MM.1S (cell line): ENCODE measurements around the gene AEN.

Experiments used
- DNase-seq: peaks from one replicate; pipeline ENCODE4 v3.0.0-alpha.2; 2015
- H2AFZ ChIP-seq: fragments of 300-600 bp; sonication (generic); 2 replicates; pipeline ENCODE4 v1.6.0; 2016; ENCODE audit warnings: antibody characterized with exemption, low read length
- H3F3A ChIP-seq: fragments of 300-600 bp; sonication (generic); 2 replicates; pipeline ENCODE4 v1.6.1; 2016; ENCODE audit warnings: mild to moderate bottlenecking, antibody characterized with exemption, low read length, moderate library complexity, mixed read lengths; ENCODE audit not compliant: insufficient read depth
- H3K27ac ChIP-seq: fragments of 300-600 bp; sonication (generic); 2 replicates; pipeline ENCODE4 v1.5.1; 2016; ENCODE audit warnings: mild to moderate bottlenecking, low read length
- H3K27me3 ChIP-seq: fragments of 300-600 bp; sonication (generic); replicated peaks from 2 replicates; pipeline ENCODE4 v1.6.0; 2016; ENCODE audit warnings: low read length; ENCODE audit not compliant: insufficient read depth
- H3K36me3 ChIP-seq: fragments of 300-600 bp; sonication (generic); replicated peaks from 2 replicates; pipeline ENCODE4 v1.6.1; 2016; ENCODE audit warnings: mild to moderate bottlenecking, low read length, mixed read lengths; ENCODE audit not compliant: insufficient read depth
- H3K4me1 ChIP-seq: fragments of 300-600 bp; sonication (generic); 2 replicates; pipeline ENCODE4 v1.6.1; 2016; ENCODE audit warnings: low read length, mixed read lengths
- H3K4me2 ChIP-seq: fragments of 300-600 bp; sonication (generic); 2 replicates; pipeline ENCODE4 v1.6.0; 2016; ENCODE audit warnings: low read depth, low read length
- H3K4me3 ChIP-seq: fragments of 300-600 bp; sonication (generic); 2 replicates; pipeline ENCODE4 v1.5.1; 2016; ENCODE audit warnings: low read length, mixed read lengths
- H3K79me2 ChIP-seq: fragments of 300-600 bp; sonication (generic); 2 replicates; pipeline ENCODE4 v1.6.1; 2016; ENCODE audit warnings: mixed run types, low read length, mixed read lengths
- H3K9ac ChIP-seq: fragments of 300-600 bp; sonication (generic); 2 replicates; pipeline ENCODE4 v1.6.1; 2016; ENCODE audit warnings: low read length, mixed read lengths
- H3K9me2 ChIP-seq: fragments of 300-600 bp; sonication (generic); replicated peaks from 2 replicates; pipeline ENCODE4 v1.6.1; 2016; ENCODE audit warnings: mild to moderate bottlenecking, low read length, mixed read lengths; ENCODE audit not compliant: insufficient read depth
- H3K9me3 ChIP-seq: fragments of 300-600 bp; sonication (generic); replicated peaks from 2 replicates; pipeline ENCODE4 v1.6.1; 2016; ENCODE audit warnings: mild to moderate bottlenecking, low read length, mixed read lengths; ENCODE audit not compliant: insufficient read depth
- H4K20me1 ChIP-seq: fragments of 300-600 bp; sonication (generic); 2 replicates; pipeline ENCODE4 v1.6.1; 2016; ENCODE audit warnings: mild to moderate bottlenecking, low read length, moderate library complexity, mixed read lengths; ENCODE audit not compliant: insufficient read depth
- EZH2 ChIP-seq: fragments of 300-600 bp; sonication (generic); optimal IDR thresholded peaks from 2 replicates; pipeline ENCODE3; 2017; ENCODE audit warnings: low read depth, mild to moderate bottlenecking, antibody characterized with exemption, low read length, mixed read lengths
- EZH2phosphoT487 ChIP-seq: fragments of 300-600 bp; sonication (generic); IDR thresholded peaks from 2 replicates; pipeline ENCODE4 v1.6.1; 2018; ENCODE audit warnings: antibody characterized with exemption, low read length
- TF ChIP-seq, protein P1 (sequence below): fragments of 300-600 bp; sonication (generic); IDR thresholded peaks from 2 replicates; pipeline ENCODE4 v1.5.1; 2016; ENCODE audit warnings: antibody characterized with exemption, low read length, mixed read lengths

AEN gene

GRCh38 chr15:88623632-88624031 is 2.5 kb downstream of the AEN start:
- Histone ChIP-seq H3K79me2 (peaks cover 74% of the 10 kb centered on the region), H3K9me2 (no peaks in the 10 kb centered on the region), H3K9me3 (no peaks in the 10 kb centered on the region), H3K36me3 (peaks cover 14% of the 10 kb centered on the region; the same call in 1 of the 2 replicates), H4K20me1 (peaks cover 24% of the 10 kb centered on the region), H3K27me3 (no peaks in the 10 kb centered on the region), H2AFZ (no peak overlapping the region), H3K9ac (peak overlapping the region; percentile 99), H3F3A (peaks cover 49% of the 10 kb centered on the region), H3K4me2 (peak overlapping the region; percentile 99), H3K4me3 (peak overlapping the region; percentile 99), H3K27ac (peak overlapping the region; percentile 73), H3K4me1 (peaks cover 54% of the 10 kb centered on the region)
- no peak for DNase-seq
- TF ChIP-seq, protein P1, sequence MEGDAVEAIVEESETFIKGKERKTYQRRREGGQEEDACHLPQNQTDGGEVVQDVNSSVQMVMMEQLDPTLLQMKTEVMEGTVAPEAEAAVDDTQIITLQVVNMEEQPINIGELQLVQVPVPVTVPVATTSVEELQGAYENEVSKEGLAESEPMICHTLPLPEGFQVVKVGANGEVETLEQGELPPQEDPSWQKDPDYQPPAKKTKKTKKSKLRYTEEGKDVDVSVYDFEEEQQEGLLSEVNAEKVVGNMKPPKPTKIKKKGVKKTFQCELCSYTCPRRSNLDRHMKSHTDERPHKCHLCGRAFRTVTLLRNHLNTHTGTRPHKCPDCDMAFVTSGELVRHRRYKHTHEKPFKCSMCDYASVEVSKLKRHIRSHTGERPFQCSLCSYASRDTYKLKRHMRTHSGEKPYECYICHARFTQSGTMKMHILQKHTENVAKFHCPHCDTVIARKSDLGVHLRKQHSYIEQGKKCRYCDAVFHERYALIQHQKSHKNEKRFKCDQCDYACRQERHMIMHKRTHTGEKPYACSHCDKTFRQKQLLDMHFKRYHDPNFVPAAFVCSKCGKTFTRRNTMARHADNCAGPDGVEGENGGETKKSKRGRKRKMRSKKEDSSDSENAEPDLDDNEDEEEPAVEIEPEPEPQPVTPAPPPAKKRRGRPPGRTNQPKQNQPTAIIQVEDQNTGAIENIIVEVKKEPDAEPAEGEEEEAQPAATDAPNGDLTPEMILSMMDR, result no peak
- TF ChIP-seq EZH2phosphoT487, result no peak
- no peak for TF ChIP-seq EZH2

DNA sequence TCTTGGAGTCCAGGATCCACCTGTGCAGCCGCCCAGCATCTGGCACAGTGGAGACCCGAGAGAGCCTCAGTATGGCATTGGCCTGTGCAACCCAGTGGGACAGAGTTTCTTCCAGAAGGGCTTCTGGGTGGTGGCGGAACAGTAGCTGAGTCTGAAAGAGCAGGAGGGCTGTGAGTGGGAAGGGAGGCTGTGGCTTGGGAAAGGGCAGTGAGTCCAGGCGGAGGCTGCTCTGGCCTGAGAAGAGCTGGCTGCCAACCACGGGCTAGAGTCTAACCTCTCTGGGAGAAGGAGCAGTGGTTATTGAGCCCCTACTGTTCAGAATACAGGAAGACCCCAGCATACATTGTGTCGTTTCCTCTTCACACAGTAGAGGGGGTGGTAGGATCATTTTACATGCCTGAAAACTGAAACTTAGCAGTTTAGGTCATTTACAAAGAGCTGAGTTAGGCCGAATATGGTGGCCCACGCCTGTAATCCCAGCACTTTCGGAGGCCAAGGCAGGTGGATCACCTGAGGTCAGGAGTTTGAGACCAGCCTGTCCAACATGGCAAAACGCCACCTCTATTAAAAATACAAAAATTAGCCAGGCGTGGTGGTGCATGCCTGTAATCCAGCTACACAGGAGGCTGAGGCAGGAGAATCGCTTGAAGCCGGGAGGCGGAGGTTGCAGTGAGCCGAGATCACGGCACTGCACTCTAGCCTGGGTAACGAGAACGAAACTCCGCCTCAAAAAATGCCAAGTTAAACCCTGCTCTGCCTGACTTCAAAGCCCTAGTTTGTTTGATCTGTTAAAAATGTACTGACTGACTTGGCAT is 3.2 kb downstream of the AEN start:
- peaks cover 60% of the 10 kb centered on the region for H3K4me1 ChIP-seq
- peak overlapping the region; percentile 99 for H3K4me3 ChIP-seq
- peaks cover 24% of the 10 kb centered on the region for H4K20me1 ChIP-seq
- H3K9ac ChIP-seq, result peak overlapping the region; percentile 99
- peaks cover 52% of the 10 kb centered on the region for H3F3A ChIP-seq
- H3K9me2 ChIP-seq, result no peaks in the 10 kb centered on the region
- H3K4me2 ChIP-seq, result peak overlapping the region; percentile 99
- no peaks in the 10 kb centered on the region for H3K9me3 ChIP-seq
- peaks cover 81% of the 10 kb centered on the region for H3K79me2 ChIP-seq
- no peaks in the 10 kb centered on the region for H3K27me3 ChIP-seq
- TF ChIP-seq EZH2, result no peak
- TF ChIP-seq EZH2phosphoT487, result no peak
- TF ChIP-seq, protein P1, result peak; percentile 64
- peak overlapping the region; percentile 73 for H3K27ac ChIP-seq
- H3K36me3 ChIP-seq, result peaks cover 14% of the 10 kb centered on the region
- peak; percentile 79 for DNase-seq
- H2AFZ ChIP-seq, result no peak overlapping the region

DNA sequence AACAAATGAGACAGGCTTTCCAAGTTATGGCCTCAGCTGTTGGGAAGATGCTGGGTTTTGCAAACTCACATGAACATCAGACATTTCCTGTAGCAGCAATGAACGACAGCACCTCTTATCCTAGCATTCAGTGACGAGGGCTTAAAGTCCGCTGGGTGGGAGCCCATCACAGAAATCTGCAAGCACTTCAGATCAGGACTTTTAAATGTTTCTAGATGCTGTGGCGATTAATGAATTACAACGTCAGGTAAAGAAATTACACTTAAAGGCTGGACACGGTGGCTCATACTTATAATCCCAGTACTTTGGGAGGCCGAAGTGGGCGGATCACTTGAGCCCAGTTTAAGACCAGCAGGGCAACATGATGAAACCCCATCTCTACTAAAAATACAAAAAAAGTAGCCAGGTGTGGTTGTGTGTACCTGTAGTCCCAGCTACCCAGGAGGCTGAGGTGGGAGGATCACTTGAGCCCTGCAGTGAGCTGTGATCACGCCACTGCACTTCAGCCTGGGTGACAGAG is 3.9 kb downstream of the AEN start:
- H4K20me1 ChIP-seq, result peaks cover 28% of the 10 kb centered on the region
- no peak for TF ChIP-seq EZH2
- TF ChIP-seq, protein P1, result no peak
- TF ChIP-seq EZH2phosphoT487, result no peak
- peaks cover 21% of the 10 kb centered on the region for H3K36me3 ChIP-seq
- peaks cover 88% of the 10 kb centered on the region for H3K79me2 ChIP-seq
- H2AFZ ChIP-seq, result no peak overlapping the region
- DNase-seq, result no peak
- peak overlapping the region; percentile 73 for H3K27ac ChIP-seq
- no peaks in the 10 kb centered on the region for H3K9me3 ChIP-seq
- H3K9ac ChIP-seq, result peak overlapping the region; percentile 99; the same call in 1 of the 2 replicates
- peaks cover 67% of the 10 kb centered on the region for H3K4me1 ChIP-seq
- H3F3A ChIP-seq, result peaks cover 58% of the 10 kb centered on the region
- H3K4me2 ChIP-seq, result peak overlapping the region; percentile 99
- no peaks in the 10 kb centered on the region for H3K9me2 ChIP-seq
- H3K4me3 ChIP-seq, result peak overlapping the region; percentile 99
- H3K27me3 ChIP-seq, result no peaks in the 10 kb centered on the region
